ENCODE measurements around the gene WWOX.

WWOX gene

DNA sequence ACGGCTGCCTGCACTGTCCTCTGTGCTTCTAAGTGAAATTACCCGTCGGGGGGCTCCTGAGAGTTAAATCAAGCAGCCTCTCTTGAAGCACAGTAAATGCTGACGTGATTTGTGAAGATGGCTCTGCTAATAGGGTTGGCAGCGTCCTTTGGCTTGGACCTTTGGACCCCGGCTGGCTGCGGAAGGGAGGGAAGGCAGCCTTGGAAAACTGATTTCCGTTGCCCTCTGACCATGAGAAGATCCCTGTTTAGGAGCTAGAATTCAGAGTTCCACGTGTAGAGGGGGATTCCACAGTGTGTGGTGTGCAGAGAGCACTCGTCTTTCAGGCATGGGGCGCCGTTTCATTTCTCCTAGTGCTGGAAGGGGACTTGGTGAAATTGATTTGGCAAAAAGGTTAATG lies 640.8 kb downstream of the WWOX start:
- H3K4me3 ChIP-seq (ENCODE audit: low read length) = no peak overlapping the region
- DNase-seq (ENCODE audit: low read depth) = no peak
- TF ChIP-seq, protein P1, sequence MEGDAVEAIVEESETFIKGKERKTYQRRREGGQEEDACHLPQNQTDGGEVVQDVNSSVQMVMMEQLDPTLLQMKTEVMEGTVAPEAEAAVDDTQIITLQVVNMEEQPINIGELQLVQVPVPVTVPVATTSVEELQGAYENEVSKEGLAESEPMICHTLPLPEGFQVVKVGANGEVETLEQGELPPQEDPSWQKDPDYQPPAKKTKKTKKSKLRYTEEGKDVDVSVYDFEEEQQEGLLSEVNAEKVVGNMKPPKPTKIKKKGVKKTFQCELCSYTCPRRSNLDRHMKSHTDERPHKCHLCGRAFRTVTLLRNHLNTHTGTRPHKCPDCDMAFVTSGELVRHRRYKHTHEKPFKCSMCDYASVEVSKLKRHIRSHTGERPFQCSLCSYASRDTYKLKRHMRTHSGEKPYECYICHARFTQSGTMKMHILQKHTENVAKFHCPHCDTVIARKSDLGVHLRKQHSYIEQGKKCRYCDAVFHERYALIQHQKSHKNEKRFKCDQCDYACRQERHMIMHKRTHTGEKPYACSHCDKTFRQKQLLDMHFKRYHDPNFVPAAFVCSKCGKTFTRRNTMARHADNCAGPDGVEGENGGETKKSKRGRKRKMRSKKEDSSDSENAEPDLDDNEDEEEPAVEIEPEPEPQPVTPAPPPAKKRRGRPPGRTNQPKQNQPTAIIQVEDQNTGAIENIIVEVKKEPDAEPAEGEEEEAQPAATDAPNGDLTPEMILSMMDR (IDR thresholded peaks at IDR 0.05; ENCODE audit: insufficient read depth, low read depth, low read length, missing control alignments) = no peak

DNA sequence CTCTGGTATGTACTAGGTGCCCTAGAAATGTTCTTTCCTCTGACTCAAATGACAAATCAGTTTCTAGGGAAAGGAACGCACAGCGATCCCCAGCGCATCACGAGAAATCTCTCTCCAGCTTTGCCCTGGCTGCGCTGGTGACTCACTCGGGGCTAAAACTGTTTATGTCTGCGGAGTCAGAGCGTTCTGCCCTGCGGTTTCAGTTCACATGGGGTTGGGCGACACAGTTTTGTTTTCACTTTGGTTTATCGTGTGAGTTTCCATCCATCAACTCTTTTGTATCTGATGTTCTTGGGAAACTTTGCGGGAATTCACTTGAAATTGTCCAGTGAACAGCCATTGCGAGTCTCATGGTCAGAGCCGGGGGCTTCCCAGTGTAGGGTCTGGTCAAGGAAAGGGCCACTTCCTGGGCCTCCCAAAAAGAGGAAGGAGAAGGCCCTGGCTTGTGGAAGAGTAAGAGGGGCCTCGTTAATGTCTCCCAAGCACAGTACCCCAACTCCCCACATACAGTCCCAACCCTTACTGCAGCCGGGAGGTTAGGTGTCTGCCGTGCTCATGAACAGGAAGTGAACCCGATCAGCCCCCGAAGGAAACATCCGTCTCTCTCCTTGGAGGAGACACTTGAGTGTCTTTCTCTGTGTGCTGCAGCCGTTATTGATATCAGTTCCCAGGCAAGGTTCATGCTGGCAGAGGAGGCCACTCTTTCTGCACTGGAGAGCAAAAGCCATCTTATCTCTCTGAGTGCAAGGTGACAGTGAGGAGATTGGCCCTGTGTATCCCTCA lies 643.2 kb downstream of the WWOX start:
- TF ChIP-seq, protein P1 (IDR thresholded peaks at IDR 0.05; ENCODE audit: insufficient read depth, low read depth, low read length, missing control alignments) = no peak
- no peak overlapping the region for H3K4me3 ChIP-seq (ENCODE audit: low read length)
- DNase-seq (ENCODE audit: low read depth) = no peak

DNA sequence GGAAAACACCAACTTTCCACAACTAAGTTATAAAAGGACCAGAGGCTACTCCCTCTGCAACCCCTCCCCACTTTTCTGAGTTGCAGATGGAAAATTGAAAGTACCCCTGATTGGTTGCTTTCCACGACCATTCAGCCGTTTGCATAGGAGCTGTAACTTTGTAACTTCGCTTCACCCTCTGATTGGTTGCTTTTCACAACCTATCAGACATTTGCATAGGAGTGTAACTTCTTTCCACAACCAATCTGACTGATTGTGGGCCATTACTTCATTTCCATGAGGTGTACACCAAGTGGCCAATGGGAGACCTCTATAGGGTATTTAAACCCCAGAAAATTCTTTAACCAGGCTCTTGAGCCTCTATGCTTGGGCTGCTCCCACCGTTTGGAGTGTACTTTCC lies 644.1 kb downstream of the WWOX start:
- no peak overlapping the region for H3K4me3 ChIP-seq (ENCODE audit: low read length)
- no peak for DNase-seq (ENCODE audit: low read depth)
- TF ChIP-seq, protein P1 (IDR thresholded peaks at IDR 0.05; ENCODE audit: insufficient read depth, low read depth, low read length, missing control alignments) = no peak

DNA sequence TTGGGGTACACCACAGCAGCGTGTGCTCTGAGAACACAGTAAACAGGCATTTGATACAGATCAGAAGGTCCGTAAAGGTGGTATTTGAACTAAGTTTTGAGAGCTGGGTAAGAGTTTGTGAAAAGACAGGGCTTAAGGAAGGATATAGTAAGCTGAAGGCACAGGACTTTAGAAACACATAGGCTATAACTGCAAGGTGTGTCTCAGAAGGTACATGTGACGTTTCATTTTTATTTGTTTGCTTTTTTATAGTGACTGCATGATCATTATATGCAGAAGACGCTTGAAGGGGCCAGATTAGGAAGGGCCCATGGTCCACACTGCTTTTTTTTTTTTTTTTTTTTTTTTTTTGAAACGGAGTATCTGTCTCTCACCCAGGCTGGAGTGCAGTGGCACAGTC lies 644.6 kb downstream of the WWOX start:
- DNase-seq (ENCODE audit: low read depth) = no peak
- TF ChIP-seq, protein P1 (IDR thresholded peaks at IDR 0.05; ENCODE audit: insufficient read depth, low read depth, low read length, missing control alignments) = no peak
- no peak overlapping the region for H3K4me3 ChIP-seq (ENCODE audit: low read length)

DNA sequence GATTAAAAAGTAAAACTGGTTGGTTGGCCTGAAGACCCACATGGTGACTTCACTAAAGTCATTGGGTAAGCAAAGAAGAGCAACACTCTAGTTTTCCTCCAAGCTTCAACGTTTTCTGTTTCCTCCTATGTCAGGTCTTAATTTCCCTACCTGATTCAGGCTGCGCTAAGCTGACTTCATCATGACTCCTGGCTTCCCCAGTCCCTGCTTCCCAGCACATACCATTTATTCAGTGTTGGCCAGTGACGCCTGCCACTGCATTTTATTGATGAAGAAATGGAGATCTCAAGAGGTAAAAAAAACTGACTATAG lies 645.3 kb downstream of the WWOX start:
- TF ChIP-seq, protein P1 (IDR thresholded peaks at IDR 0.05; ENCODE audit: insufficient read depth, low read depth, low read length, missing control alignments) = no peak
- DNase-seq (ENCODE audit: low read depth) = peak; percentile 9
- no peak overlapping the region for H3K4me3 ChIP-seq (ENCODE audit: low read length)

DNA sequence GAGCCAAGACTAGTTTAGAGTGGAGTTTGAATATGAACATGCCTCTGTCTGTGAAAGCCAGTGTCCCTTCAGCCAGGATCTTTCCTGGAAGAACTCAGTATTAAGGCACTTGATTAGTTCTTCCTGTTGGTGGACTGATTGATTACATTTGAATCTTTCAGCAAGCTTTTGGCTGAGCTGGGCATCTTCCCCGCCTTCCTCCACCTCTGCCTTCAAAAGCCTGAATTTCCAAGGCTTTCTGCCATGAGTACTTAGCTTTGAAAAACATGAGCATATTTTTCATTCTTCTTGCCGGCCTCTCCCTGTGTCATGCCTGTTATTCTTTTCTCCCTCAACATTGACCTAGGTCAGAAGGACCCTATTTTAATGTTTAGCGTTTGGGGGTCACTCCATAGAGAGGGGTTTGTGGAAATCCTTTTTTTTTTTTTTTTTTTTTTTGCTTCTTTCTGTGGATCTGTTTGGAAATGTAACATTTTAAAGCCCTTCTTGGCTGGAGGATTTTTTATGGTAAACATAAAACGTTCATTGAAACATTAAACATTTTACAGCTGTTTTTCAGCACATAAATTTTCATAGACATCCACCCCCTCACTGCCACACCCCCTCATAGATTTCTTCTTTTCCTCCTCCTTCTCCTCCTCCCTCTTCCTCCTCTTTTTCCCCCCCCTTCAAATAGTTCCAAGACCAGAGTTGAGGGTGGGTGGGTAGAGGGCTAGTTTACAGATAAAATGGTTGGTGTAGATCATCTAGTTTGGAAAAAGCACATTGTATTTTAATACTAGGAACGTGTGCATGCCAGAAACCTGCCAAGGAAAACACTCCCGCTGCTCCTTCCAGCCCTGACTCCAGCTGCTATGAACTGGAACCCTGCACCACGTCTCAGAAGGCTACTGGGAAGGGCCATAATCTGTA lies 645.9 kb downstream of the WWOX start:
- H3K4me3 ChIP-seq (ENCODE audit: low read length) = no peak overlapping the region
- no peak for DNase-seq (ENCODE audit: low read depth)
- TF ChIP-seq, protein P1 (IDR thresholded peaks at IDR 0.05; ENCODE audit: insufficient read depth, low read depth, low read length, missing control alignments) = no peak

Data from epithelial cell of esophagus (primary cell).